Measurements from ENCODE around the gene CDK18.
A peak's percentile ranks its signal among the peaks of the same experiment; 100 is the strongest.

Gene CDK18

GRCh38 chr1:205570173-205570501 lies 65.7 kb downstream of the CDK18 start:
- no peak for DNase-seq

GRCh38 chr1:205570796-205571537 lies 66.5 kb downstream of the CDK18 start:
- peak in 1 of 14 donors; percentile 28 for DNase-seq

- DNase-seq, result no peak
These were observed 67.3 kb downstream of the CDK18 start for GRCh38 chr1:205571747-205572146.

GRCh38 chr1:205572421-205572820 lies 68.0 kb downstream of the CDK18 start:
- no peak for DNase-seq

GRCh38 chr1:205575294-205575885 lies 70.9 kb downstream of the CDK18 start:
- DNase-seq, result no peak

GRCh38 chr1:205576011-205576410 lies 71.5 kb downstream of the CDK18 start:
- DNase-seq, result no peak

GRCh38 chr1:205576805-205577761 lies 72.6 kb downstream of the CDK18 start:
- DNase-seq, result peak in 1 of 14 donors; percentile 49

GRCh38 chr1:205577874-205578658 lies 73.6 kb downstream of the CDK18 start:
- DNase-seq, result no peak

GRCh38 chr1:205578780-205579571 lies 74.5 kb downstream of the CDK18 start:
- no peak for DNase-seq

GRCh38 chr1:205579711-205580110 lies 75.2 kb downstream of the CDK18 start:
- no peak for DNase-seq

- DNase-seq, result peak in 1 of 14 donors; percentile 30
These were observed 75.9 kb downstream of the CDK18 start for GRCh38 chr1:205580140-205580922.

GRCh38 chr1:205580923-205581180 lies 76.4 kb downstream of the CDK18 start:
- DNase-seq, result no peak

GRCh38 chr1:205581321-205581980 lies 77.0 kb downstream of the CDK18 start:
- no peak for DNase-seq

GRCh38 chr1:205582046-205582445 lies 77.6 kb downstream of the CDK18 start:
- DNase-seq, result no peak
